Fibroblast of skin of right biceps (primary cell): ENCODE data around the gene PATJ.
"Not testable (repeated sequence)": the region's sequence is repeated elsewhere in the genome, so short reads cannot be mapped to it uniquely, and the experiment has no call there.

Experiments used
- DNase-seq: peaks from one replicate; pipeline ENCODE4 v3.0.0-alpha.2; 2013

The PATJ gene

GRCh38 chr1:61953790-61954150 lies 211.5 kb downstream of the PATJ start:
- no peak for DNase-seq

- no peak for DNase-seq
These were observed 213.0 kb downstream of the PATJ start for GRCh38 chr1:61955261-61955660.

- DNase-seq = no peak
These were observed 213.9 kb downstream of the PATJ start for GRCh38 chr1:61956016-61956645.

DNA sequence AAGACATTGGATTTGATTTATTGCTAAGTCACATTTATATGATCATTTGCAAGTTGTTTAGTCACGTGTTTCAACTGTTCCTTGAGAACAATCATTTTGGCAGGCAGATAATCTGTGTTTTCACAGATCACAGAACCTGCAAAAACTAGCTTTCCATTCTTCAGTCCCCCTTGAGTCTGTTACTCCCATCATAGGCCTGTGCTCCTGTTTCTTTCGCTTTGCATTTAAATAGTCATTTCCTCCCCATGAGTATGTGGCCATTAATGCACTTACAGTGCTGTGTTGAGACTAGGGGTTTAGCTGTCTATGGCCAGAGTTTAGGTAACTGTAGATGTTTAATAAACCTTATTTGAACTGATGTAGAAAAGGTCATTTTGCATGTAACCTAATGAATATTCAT lies 214.5 kb downstream of the PATJ start:
- DNase-seq = no peak

DNA sequence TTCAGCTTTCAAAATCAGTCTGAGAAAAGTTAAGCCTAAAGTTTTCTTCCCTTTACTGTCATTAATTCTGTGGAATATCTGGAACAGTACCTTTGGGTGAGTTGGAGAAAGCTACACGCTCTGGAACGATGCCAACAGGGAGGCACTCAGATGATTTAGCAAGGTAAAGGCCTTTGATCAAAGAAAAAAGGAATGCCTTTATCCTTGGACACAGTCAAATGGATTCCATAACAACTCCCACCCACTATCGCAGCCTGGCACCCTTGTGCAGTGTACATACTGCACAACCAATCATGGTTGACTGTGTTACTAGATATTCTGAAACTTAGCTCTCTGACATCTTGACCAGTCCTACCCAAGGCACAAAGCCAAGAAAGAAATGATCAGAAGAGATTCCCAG lies 218.7 kb downstream of the PATJ start:
- no peak for DNase-seq

DNA sequence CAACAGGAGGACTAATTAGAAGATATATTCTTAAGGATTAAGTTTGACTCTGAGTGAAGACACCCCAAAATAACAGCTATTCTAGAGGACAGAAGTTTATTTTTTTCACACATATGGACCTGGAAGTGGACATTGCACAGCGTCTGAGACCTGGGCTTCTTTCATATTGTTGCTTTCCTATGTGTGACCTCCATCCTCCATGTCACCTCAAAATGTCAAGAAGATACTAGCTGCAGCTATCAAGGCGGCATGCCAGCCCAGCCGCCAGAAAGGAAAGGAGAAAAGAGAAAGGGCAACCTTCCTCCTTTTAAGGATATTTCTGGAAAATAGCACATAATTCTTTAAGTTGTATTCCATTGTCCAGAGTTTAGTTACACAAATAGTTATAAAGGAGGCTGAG lies 220.4 kb downstream of the PATJ start:
- no peak for DNase-seq

DNA sequence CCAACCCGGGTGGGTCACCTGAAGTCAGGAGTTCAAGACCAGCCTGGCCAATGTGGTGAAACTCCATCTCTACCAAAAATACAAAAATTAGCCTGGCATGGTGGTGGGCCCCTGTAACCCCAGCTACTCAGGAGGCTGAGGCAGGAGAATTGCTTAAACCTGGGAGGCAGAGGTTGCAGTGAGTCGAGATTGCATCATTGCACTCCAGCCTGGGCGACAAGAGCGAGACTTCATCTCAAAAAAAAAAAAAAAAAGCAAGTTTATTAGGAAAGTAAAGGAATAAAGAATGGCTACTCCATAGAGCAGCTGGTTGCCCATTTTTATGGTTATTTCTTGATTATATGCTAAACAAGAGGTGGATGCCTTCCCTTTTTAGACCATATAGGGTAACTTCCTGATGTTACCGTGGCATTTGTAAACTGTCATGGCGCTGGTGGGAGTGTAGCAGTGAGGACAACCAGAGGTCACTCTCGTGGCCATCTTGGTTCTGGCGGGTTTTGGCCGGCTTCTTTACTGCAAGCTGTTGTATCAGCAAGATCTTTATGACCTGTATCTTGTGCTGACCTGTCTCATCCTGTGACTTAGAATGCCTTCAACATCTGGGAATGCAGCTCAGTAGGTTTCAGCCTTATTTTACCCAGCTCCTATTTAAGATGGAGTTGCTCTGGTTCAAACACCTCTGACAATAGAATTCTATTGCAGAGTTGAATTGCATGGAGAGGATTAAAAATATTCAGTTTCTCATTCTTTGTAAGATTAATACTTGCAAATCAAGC lies 224.4 kb downstream of the PATJ start:
- not testable (repeated sequence) for DNase-seq

DNA sequence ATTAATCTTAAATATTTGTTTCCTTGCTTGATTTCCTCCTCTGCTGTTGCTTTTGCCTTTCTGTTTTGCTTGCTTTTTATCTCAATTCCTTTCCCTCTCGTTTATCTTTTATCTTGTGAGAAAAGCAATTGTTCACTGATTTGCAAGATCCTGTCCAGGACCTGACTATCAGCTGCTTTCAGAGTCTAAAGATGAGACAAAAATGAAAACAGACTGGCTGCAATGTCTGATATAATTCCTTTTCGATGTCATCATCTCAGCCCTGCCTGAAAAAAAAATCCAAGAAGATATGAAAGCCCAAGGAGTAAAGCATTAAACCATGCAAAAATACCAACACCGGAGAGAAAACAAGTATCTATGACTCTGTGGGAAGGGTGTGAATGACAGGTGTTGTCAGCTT lies 225.5 kb downstream of the PATJ start:
- peak; percentile 3 for DNase-seq

DNA sequence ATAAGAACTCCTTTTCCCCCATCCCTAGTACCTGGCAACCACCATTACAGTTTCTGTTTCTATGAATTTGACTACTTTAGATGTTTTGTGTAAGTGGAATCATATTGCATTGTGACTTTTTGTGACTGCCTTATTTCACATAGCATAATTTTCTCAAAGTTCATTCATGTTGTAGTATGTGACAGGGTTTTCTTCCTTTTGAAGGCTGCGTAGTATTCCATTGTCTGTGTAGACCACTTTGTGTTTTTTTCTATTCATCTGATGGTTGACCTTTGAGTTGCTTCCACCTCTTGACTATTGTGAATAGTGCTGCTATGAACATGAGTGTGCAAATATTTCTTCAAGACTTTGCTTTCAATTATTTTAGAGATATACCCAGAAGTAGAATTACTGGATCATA lies 226.6 kb downstream of the PATJ start:
- DNase-seq = no peak

DNA sequence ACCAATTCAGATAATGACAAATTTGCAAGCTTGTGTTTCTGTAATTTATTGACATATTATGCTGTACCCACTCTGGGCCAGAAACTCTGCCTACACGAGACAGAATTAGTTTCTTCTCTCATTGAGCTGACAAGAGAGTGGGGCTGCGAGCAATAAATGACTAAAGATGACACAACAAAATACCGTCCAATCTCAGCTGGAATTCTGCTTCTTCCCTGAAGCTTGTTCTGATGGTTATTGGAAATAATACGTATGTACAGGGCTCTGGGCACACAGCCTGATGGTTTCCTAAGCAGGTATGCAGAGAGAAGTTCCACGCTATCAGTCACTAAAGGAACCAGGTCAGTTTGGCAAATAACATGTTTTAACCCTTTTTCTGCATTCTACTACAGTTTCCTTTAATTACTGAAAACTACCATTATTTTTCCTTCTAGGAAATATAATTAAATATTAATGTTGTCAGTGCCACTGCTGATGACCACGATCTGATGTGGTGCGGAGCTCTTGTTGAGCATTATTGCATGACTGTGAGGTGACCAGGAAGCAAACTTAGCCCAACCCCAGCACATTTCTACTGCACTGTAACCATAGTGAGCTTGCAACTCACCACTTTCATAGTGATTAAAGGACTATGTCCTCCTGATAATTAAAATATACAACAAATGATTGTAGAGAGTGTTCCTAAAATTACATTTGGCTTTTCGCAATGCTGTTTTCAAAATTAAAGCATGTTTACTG lies 231.0 kb downstream of the PATJ start:
- no peak for DNase-seq

GRCh38 chr1:61975638-61976037 lies 233.4 kb downstream of the PATJ start:
- DNase-seq = no peak

GRCh38 chr1:61976566-61976965 lies 234.3 kb downstream of the PATJ start:
- DNase-seq = no peak

DNA sequence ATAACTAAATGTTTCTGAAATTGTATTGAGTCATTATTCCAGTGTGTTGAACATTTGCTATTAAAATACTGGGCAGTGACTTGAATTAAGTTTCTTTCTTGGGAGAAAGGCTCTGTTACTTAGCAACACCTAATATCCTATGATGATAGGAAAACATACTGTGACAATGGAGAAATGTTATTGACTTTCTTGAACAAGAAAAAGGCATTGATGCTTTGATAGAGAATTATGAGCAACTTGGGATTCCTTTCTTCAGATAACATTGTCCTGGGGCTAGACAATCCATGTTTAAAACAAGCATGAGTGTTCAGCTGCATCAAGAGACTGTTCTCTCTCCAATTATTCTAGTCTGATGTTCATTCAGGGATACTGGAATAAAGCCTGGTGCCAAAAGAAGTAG lies 236.5 kb downstream of the PATJ start:
- no peak for DNase-seq

GRCh38 chr1:61979729-61980128 lies 237.4 kb downstream of the PATJ start:
- DNase-seq = no peak

DNA sequence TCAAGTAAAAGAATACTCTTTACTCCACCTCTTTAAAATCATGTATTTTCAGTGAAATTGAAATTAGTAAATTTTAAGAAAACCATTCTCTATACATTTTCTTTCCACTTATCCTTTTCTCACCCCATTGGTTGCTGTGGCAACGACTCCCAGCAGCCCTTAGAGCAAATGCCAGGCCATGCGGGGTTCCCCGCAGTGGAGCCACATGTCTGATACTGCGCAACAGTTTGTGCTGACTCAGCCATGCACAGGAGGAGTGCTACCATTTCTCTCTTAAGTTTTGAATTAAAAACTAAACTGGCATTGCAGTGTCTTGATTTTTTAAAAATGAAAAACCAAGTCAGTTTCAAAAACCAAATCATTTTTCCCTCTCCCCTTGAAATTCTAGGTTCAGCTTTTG lies 238.3 kb downstream of the PATJ start:
- DNase-seq = peak; percentile 26

DNA sequence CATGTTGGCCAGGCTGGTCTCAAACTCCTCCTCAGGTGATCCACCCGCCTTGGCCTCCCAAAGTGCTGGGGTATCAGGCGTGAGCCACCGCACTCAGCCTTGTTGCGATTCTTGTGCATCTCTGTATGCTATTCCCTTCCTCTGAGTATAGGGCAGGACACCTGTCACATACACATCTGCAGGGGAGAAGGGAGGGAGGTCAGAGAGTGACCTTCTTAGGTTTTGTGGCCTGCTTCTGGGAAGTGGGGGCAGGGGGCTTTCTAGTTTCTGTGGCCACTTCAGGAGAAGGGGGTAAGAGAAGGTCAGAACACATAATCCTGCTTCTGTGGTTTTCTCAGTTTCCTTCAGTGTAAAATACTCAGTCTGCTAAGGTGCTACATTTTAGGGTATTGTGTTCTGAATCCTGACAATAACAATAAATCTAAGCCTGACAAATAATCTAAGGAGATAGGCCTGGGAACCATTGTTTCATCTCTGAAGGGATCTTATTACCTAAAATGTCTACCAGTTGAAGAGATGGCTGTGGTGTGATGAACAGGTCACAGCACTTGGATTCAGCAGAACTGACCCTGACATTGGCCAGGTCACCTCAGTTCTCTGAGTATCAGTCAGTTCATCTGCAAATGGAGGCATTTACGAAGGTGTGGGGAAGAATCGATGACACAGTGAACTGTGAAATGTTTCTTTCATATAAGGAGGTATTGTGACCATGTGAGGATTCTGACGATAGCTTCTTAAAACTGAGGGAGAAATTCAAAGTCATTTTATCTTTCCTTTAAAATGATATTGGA lies 239.8 kb downstream of the PATJ start:
- no peak for DNase-seq

GRCh38 chr1:61983236-61983635 lies 241.0 kb downstream of the PATJ start:
- DNase-seq = no peak

- peak; percentile 41 for DNase-seq
These were observed 250.0 kb downstream of the PATJ start for GRCh38 chr1:61992257-61992656.

DNA sequence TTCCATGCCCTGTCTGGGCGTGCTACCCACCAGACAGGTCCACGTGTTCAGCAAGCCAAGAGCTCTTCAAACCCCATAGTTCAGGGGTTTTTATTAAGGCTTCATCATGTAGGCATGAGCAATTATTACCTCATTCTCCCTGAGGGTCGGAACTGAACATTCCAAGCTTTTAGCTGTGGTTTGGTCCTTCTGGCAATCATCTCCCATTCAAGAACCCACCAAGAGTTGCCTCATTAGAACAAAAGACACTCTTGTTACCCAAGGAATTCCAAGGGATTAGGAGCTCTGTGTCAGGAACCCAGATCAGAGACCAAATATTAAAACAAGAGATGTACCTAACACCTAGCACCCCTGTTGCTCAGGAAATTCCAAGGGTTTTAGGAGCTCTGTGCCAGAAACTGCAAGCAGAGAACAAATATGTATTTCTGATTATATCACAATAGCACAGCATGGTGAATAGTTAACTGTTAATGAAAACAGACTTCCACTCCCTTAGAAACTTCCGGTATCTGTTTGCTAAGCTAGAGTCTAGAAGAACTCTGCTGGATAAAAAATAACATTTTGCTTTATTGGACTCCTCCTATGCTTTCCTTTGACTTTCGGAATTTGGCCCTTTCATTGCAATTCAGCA lies 251.2 kb downstream of the PATJ start:
- DNase-seq = peak; percentile 32

- no peak for DNase-seq
These were observed 253.4 kb downstream of the PATJ start for GRCh38 chr1:61995641-61996040.

- no peak for DNase-seq
These were observed 254.8 kb downstream of the PATJ start for GRCh38 chr1:61997123-61997522.

DNA sequence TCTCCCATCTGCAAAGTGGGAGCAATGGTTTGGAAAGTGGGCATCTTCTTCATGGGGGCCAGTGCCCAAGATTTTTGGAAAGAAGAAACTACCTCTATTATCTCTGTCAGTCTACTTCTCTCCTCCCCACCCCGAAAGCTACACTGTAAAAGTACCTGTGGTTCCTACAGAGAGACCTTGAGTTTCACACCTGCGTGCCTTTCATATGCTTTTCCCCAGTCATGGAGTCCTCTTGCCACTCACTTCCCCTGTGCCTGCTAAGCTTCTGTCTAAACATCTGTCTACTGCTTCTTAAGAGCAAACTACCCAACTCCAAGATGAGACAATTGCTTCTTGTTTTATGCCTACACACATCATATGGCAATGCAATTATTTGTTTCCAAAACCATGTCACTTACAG lies 261.5 kb downstream of the PATJ start:
- DNase-seq = no peak

DNA sequence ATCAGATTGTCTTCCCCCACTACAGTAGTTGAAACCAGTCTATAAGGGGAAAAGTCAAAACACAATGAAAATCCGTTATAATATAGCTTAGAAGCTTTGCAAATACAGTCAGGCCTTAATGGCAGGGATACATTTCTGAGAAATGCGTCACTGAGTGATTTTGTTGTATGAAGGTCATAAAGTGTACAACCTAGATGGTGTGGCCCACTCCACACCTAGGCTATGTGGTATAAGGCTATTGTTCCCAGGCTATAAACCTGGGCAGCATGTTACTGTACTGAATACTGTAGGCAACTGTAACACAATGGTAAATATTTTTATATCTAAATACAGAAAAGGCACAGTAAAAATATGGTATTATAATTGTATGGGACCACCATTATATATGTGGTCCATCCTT lies 264.4 kb downstream of the PATJ start:
- DNase-seq = no peak
